Neutrophil (primary cell): ENCODE measurements around the gene TOLLIP.

Experiments used
- H3K27ac ChIP-seq: fragments of 200-600 bp; sonication (generic); 2 replicates; pipeline ENCODE4 v1.5.1; 2016; ENCODE audit warnings: mild to moderate bottlenecking, moderate library complexity
- H3K27me3 ChIP-seq: fragments of 200-600 bp; sonication (generic); 2 replicates; pipeline ENCODE4 v1.6.0; 2016; ENCODE audit warnings: mild to moderate bottlenecking
- H3K36me3 ChIP-seq: fragments of 200-600 bp; sonication (generic); 2 replicates; pipeline ENCODE4 v1.5.1; 2017
- H3K4me1 ChIP-seq, 2 experiments: fragments of 200-600 bp in 1 of 2; sonication (generic) in 1 of 2; 1 replicate in 1 of 2; 2 replicates in 1 of 2; pipeline versions ENCODE4 v1.5.1 to v1.6.1; 2013 to 2016; ENCODE audit warnings: low read depth in 1 of 2, low read length in 1 of 2, mild to moderate bottlenecking in 1 of 2, moderate library complexity in 1 of 2; ENCODE audit not compliant: control insufficient read depth in 1 of 2, insufficient read depth in 1 of 2
- H3K4me3 ChIP-seq, 2 experiments: fragments of 200-600 bp in 1 of 2; sonication (generic) in 1 of 2; 1 replicate in 1 of 2; 2 replicates in 1 of 2; pipeline ENCODE4 v1.5.1; 2013 to 2016; ENCODE audit warnings: low read depth in 1 of 2, low read length in 1 of 2, mild to moderate bottlenecking in 1 of 2, moderate library complexity in 1 of 2
- H3K9me3 ChIP-seq: fragments of 200-600 bp; sonication (generic); 2 replicates; pipeline ENCODE4 v1.5.1; 2016
- CTCF ChIP-seq: fragments of 200-600 bp; sonication (generic); IDR thresholded peaks from 2 replicates; pipeline ENCODE4 v1.5.1; 2016; ENCODE audit warnings: antibody characterized with exemption

Gene TOLLIP

GRCh38 chr11:1232021-1232882 is 77.2 kb downstream of the TOLLIP start:
- Histone ChIP-seq H3K9me3 (no peaks in the 10 kb centered on the region), H3K27ac (no peak overlapping the region), H3K27me3 (no peaks in the 10 kb centered on the region), H3K4me1 (no peaks in the 10 kb centered on the region), H3K4me3 (no peak overlapping the region), H3K36me3 (no peaks in the 10 kb centered on the region)
- TF ChIP-seq CTCF = no peak

- TF ChIP-seq CTCF = no peak
- H3K27ac ChIP-seq = no peak overlapping the region
- no peaks in the 10 kb centered on the region for H3K36me3 ChIP-seq
- H3K4me3 ChIP-seq = no peak overlapping the region
- H3K4me1 ChIP-seq = no peaks in the 10 kb centered on the region
- no peaks in the 10 kb centered on the region for H3K9me3 ChIP-seq
- H3K27me3 ChIP-seq = no peaks in the 10 kb centered on the region
Observed at GRCh38 chr11:1231396-1232020, 77.9 kb downstream of the TOLLIP start.

GRCh38 chr11:1230456-1231395 is 78.7 kb downstream of the TOLLIP start:
- no peak overlapping the region for H3K27ac ChIP-seq
- H3K4me3 ChIP-seq = no peak overlapping the region
- no peaks in the 10 kb centered on the region for H3K36me3 ChIP-seq
- TF ChIP-seq CTCF = no peak
- peaks cover under 1% of the 10 kb centered on the region for H3K27me3 ChIP-seq
- H3K4me1 ChIP-seq = no peaks in the 10 kb centered on the region
- no peaks in the 10 kb centered on the region for H3K9me3 ChIP-seq

- Histone ChIP-seq H3K4me3 (no peak overlapping the region), H3K4me1 (no peaks in the 10 kb centered on the region), H3K9me3 (no peaks in the 10 kb centered on the region), H3K36me3 (no peaks in the 10 kb centered on the region), H3K27me3 (peaks cover 7% of the 10 kb centered on the region), H3K27ac (no peak overlapping the region)
- no peak for TF ChIP-seq CTCF
Observed at GRCh38 chr11:1230121-1230455, 79.3 kb downstream of the TOLLIP start.

- no peaks in the 10 kb centered on the region for H3K36me3 ChIP-seq
- peaks cover 11% of the 10 kb centered on the region for H3K27me3 ChIP-seq
Observed at GRCh38 chr11:1229471-1230120, 79.8 kb downstream of the TOLLIP start.

More at GRCh38 chr11:1229471-1230120, 79.8 kb downstream of the TOLLIP start:
- TF ChIP-seq CTCF = no peak
- Histone ChIP-seq H3K4me1 (no peaks in the 10 kb centered on the region), H3K9me3 (no peaks in the 10 kb centered on the region), H3K27ac (no peak overlapping the region), H3K4me3 (no peak overlapping the region)
